Breast epithelium (tissue), 4 donors: ENCODE results near the gene ACP3. TPM values are rescaled to one million over a fixed set of nuclear protein-coding genes. Genes with fewer than 3 reads are reported as not detected.

Source experiments
- DNase-seq, 2 donors: peaks; one replicate each; pipeline ENCODE4 v3.0.0-alpha.2; 2019; ENCODE audit warnings: low spot score in 2 of 2
- H3K27ac ChIP-seq, 2 donors: fragments of 200-600 bp; sonication (generic) in 1 of 2; one replicate each; pipeline ENCODE4 v1.5.1; 2016 to 2019; ENCODE audit warnings: mild to moderate bottlenecking in 1 of 2
- H3K27me3 ChIP-seq, 2 donors: fragments of 200-600 bp; sonication (generic) in 1 of 2; one replicate each; pipeline versions ENCODE4 v1.5.1 to v1.6.0; 2017 to 2019; ENCODE audit warnings: control low read depth in 1 of 2, mild to moderate bottlenecking in 1 of 2
- H3K36me3 ChIP-seq: fragments of 200-600 bp; one replicate; pipeline ENCODE4 v1.5.1; 2019
- H3K4me1 ChIP-seq, 2 donors: fragments of 200-600 bp; sonication (generic); one replicate each; pipeline ENCODE4 v1.5.1; 2016 to 2019; ENCODE audit warnings: control low read depth in 1 of 2
- H3K4me3 ChIP-seq, 3 donors: fragments of 200-600 bp; sonication (generic); 1 replicate in 2 of 3; 2 replicates in 1 of 3; pipeline ENCODE4 v1.5.1; 2016 to 2019; ENCODE audit warnings: mild to moderate bottlenecking in 3 of 3, moderate library complexity in 2 of 3
- H3K9me3 ChIP-seq, 2 donors: fragments of 200-600 bp; sonication (generic) in 1 of 2; one replicate each; pipeline ENCODE4 v1.5.1; 2016 to 2019; ENCODE audit warnings: control low read depth in 1 of 2
- CTCF ChIP-seq, 3 donors: fragments of 450-650 bp; IDR thresholded peaks; one replicate each; pipeline ENCODE4 v1.5.1; 2016 to 2017; ENCODE audit warnings: antibody characterized with exemption in 3 of 3, mild to moderate bottlenecking in 3 of 3, moderate library complexity in 3 of 3
- POLR2A ChIP-seq: fragments of 450-650 bp; IDR thresholded peaks from one replicate; pipeline ENCODE4 v1.6.1; 2016; ENCODE audit warnings: antibody characterized with exemption, mild to moderate bottlenecking, moderate library complexity
- POLR2AphosphoS5 ChIP-seq, 3 donors: sonication (generic); formaldehyde crosslinking; IDR thresholded peaks; one replicate each; pipeline ENCODE4 v1.6.1; 2017; ENCODE audit warnings: antibody characterized with exemption in 3 of 3
- intact Hi-C: fragments of 100-400 bp; cut with DNase I; formaldehyde crosslinking; loops from one replicate; pipeline ENCODE4 v1.15.1; 2023; ENCODE audit warnings: low total_unique reads
- total RNA-seq, 3 donors: library from RNA; depleted of rRNA; stranded (reverse); fragments of >200 nt; gene quantifications; one replicate each; pipeline ENCODE4 v1.1.0, GENCODE V29; 2016

ACP3 gene
- total RNA-seq, 3 donors from 2014 or later: 1.8 to 6.9 (median 6.7) TPM

- H3K4me3 ChIP-seq: no peak overlapping the region
- no peak for DNase-seq
- H3K27me3 ChIP-seq: no peaks in the 10 kb centered on the region
- TF ChIP-seq POLR2AphosphoS5 (IDR thresholded peaks at IDR 0.05) (no peak), CTCF (IDR thresholded peaks at IDR 0.05) (no peak), POLR2A (no peak)
- no peaks in the 10 kb centered on the region for H3K9me3 ChIP-seq
- intact Hi-C loops: no loop called here
- H3K4me1 ChIP-seq: no peaks in the 10 kb centered on the region
- no peaks in the 10 kb centered on the region for H3K36me3 ChIP-seq
- no peak overlapping the region for H3K27ac ChIP-seq
Observed at GRCh38 chr3:132283440-132283839, 33.8 kb upstream of the ACP3 start.

- no peaks in the 10 kb centered on the region for H3K9me3 ChIP-seq
- no peak for DNase-seq
- no peak overlapping the region for H3K27ac ChIP-seq
- H3K4me3 ChIP-seq: no peak overlapping the region
- no peaks in the 10 kb centered on the region for H3K36me3 ChIP-seq
- intact Hi-C loops: no loop called here
- TF ChIP-seq POLR2AphosphoS5 (IDR thresholded peaks at IDR 0.05) (no peak), POLR2A (no peak), CTCF (IDR thresholded peaks at IDR 0.05) (no peak)
- H3K4me1 ChIP-seq: no peaks in the 10 kb centered on the region
- H3K27me3 ChIP-seq: no peaks in the 10 kb centered on the region
Observed at GRCh38 chr3:132283916-132284405, 33.2 kb upstream of the ACP3 start.

DNA sequence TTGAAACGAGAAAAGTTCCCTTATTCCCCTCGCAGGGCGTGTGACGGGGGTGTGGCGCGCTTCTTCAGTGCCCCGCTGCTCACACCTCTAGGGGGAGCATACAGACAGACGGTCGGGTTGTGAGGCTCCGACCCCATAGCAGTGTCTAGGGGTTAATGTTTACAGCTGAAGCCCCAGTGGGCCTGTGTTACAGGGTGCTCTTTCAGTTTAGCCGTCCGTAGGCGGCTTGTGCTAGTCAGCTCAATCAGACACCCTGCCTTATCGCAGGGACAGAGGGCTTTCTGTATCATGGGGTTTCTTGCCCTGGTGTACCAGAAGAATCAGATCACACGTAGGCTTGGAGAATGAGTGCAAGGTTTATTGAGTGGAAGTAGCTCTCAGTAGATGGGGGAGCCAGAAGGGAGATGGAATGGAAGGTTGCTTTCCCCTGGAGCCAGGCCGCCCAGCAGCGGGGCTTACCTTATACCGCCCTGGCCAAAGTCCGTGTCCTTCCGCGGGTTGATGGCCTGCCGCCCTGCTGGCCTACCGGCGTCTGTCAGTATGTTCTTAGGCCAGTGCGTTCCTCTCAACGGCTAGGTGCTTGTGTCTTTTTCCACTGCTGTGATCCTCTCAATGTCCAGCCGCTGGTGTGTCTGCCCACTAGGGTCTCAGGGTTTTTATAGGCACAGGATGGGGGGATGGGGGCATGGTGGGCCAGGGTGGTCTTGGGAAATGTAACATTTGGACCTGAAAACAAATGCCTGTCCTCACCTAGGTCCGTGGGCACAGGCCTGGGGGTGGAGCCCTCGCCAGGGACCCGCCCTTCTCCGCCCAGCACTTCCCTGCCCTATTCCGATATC lies 32.2 kb upstream of the ACP3 start:
- Histone ChIP-seq H3K9me3 (no peaks in the 10 kb centered on the region), H3K36me3 (no peaks in the 10 kb centered on the region), H3K4me1 (no peaks in the 10 kb centered on the region), H3K27me3 (no peaks in the 10 kb centered on the region), H3K27ac (no peak overlapping the region), H3K4me3 (no peak overlapping the region)
- intact Hi-C loops: no loop called here
- no peak for TF ChIP-seq POLR2AphosphoS5 (IDR thresholded peaks at IDR 0.05)
- no peak for TF ChIP-seq CTCF (IDR thresholded peaks at IDR 0.05)
- no peak for TF ChIP-seq POLR2A
- no peak for DNase-seq

DNA sequence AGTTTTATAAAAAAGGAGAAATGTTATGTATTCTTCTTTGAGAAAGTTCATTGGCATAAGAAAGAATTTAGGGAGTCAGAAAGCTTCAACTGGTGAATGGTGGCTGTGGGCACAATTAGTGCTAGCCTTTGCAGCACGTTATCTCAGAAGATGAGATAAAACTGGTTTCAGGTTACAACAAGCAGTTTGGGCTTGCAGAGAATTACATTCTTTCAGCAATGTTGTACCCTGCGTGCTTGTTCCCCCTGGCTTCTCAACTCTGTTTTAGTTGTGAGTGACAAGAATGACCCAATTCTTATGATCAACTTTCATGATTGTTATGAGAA lies 31.6 kb upstream of the ACP3 start:
- TF ChIP-seq CTCF (IDR thresholded peaks at IDR 0.05) (no peak), POLR2AphosphoS5 (IDR thresholded peaks at IDR 0.05) (no peak)
- no peak overlapping the region for H3K27ac ChIP-seq
- H3K4me1 ChIP-seq: no peaks in the 10 kb centered on the region
- intact Hi-C loops: no loop called here
- no peaks in the 10 kb centered on the region for H3K36me3 ChIP-seq
- no peaks in the 10 kb centered on the region for H3K27me3 ChIP-seq
- H3K9me3 ChIP-seq: no peaks in the 10 kb centered on the region
- no peak for DNase-seq
- no peak overlapping the region for H3K4me3 ChIP-seq

- Histone ChIP-seq H3K36me3 (no peaks in the 10 kb centered on the region), H3K4me1 (no peaks in the 10 kb centered on the region), H3K9me3 (no peaks in the 10 kb centered on the region), H3K4me3 (no peak overlapping the region), H3K27ac (no peak overlapping the region), H3K27me3 (no peaks in the 10 kb centered on the region)
- TF ChIP-seq POLR2AphosphoS5 (IDR thresholded peaks at IDR 0.05) (no peak), POLR2A (no peak), CTCF (IDR thresholded peaks at IDR 0.05) (no peak)
- DNase-seq: no peak
- intact Hi-C loops: no loop called here
Observed at GRCh38 chr3:132286035-132286434, 31.2 kb upstream of the ACP3 start.
